ENCODE results near the gene PPP4R2.
"Not testable (repeated sequence)": the region's sequence is repeated elsewhere in the genome, so short reads cannot be mapped to it uniquely, and the experiment has no call there.

The PPP4R2 gene

GRCh38 chr3:73026760-73027113, 30.1 kb downstream of the PPP4R2 start:
- DNase-seq: no peak

- no peak for DNase-seq
Measured at GRCh38 chr3:73028803-73029202, 32.2 kb downstream of the PPP4R2 start.

GRCh38 chr3:73029321-73029796, 32.7 kb downstream of the PPP4R2 start:
- DNase-seq: no peak

GRCh38 chr3:73030073-73030597, 33.5 kb downstream of the PPP4R2 start:
- no peak for DNase-seq

GRCh38 chr3:73031573-73032103, 35.0 kb downstream of the PPP4R2 start:
- DNase-seq: no peak

GRCh38 chr3:73036694-73037591, 40.3 kb downstream of the PPP4R2 start:
- no peak for DNase-seq

GRCh38 chr3:73041537-73041936, 44.9 kb downstream of the PPP4R2 start:
- no peak for DNase-seq

GRCh38 chr3:73043414-73043813, 46.8 kb downstream of the PPP4R2 start:
- DNase-seq: no peak

- no peak for DNase-seq
Measured at GRCh38 chr3:73045391-73045790, 48.8 kb downstream of the PPP4R2 start.

- no peak for DNase-seq
Measured at GRCh38 chr3:73046195-73046594, 49.6 kb downstream of the PPP4R2 start.

GRCh38 chr3:73049319-73049718, 52.7 kb downstream of the PPP4R2 start:
- DNase-seq: no peak

GRCh38 chr3:73052857-73053256, 56.2 kb downstream of the PPP4R2 start:
- no peak for DNase-seq

- DNase-seq: no peak
Measured at GRCh38 chr3:73055583-73055982, 59.0 kb downstream of the PPP4R2 start.

GRCh38 chr3:73056014-73056844, 59.6 kb downstream of the PPP4R2 start:
- no peak for DNase-seq

- no peak for DNase-seq
Measured at GRCh38 chr3:73056845-73057150, 60.2 kb downstream of the PPP4R2 start.

- DNase-seq: no peak
Measured at GRCh38 chr3:73060302-73060723, 63.7 kb downstream of the PPP4R2 start.

GRCh38 chr3:73061416-73061815, 64.8 kb downstream of the PPP4R2 start, which contains the start of gene EBLN2:
Gene EBLN2, plus strand, starts transcription at chr3:73061659. Its CDS starts 423 bp downstream, at chr3:73062082.
- no peak for DNase-seq

GRCh38 chr3:73066243-73066642, 69.6 kb downstream of the PPP4R2 start:
- DNase-seq: not testable (repeated sequence)

- DNase-seq: no peak
Measured at GRCh38 chr3:73068419-73068818, 71.8 kb downstream of the PPP4R2 start.

- DNase-seq: no peak
Measured at GRCh38 chr3:73069187-73069586, 72.6 kb downstream of the PPP4R2 start.

GRCh38 chr3:73069775-73070444, 73.3 kb downstream of the PPP4R2 start:
- DNase-seq: no peak

Measured in T-helper 9 cell (primary cell).